Dendritic cell treated with granulocyte-macrophage colony-stimulating factor and Interleukin-4, amounts not matched to agents 40 ng/mL and 50 ng/mL, for 4 days (primary cell): ENCODE data around the gene TMEM233.
"Not testable (repeated sequence)": the region's sequence is repeated elsewhere in the genome, so short reads cannot be mapped to it uniquely, and the experiment has no call there.

Experiments
- H3K27ac Mint-ChIP-seq: one replicate; pipeline ENCODE4 v1.8.0; 2022; ENCODE audit warnings: mild to moderate bottlenecking, mixed read lengths
- H3K27me3 Mint-ChIP-seq: one replicate; pipeline ENCODE4 v1.8.0; 2022; ENCODE audit warnings: mild to moderate bottlenecking, mixed read lengths
- H3K36me3 Mint-ChIP-seq: one replicate; pipeline ENCODE4 v1.8.0; 2022; ENCODE audit warnings: low read depth, mixed read lengths
- H3K4me1 Mint-ChIP-seq: one replicate; pipeline ENCODE4 v1.8.0; 2022; ENCODE audit warnings: low read depth, mixed read lengths
- H3K4me3 Mint-ChIP-seq: one replicate; pipeline ENCODE4 v1.8.0; 2022; ENCODE audit warnings: mild to moderate bottlenecking, moderate library complexity, mixed read lengths
- H3K9me3 Mint-ChIP-seq: one replicate; pipeline ENCODE4 v1.8.0; 2022; ENCODE audit warnings: mixed read lengths
- intact Hi-C: fragments of 100-400 bp; cut with micrococcal nuclease; formaldehyde crosslinking; loops from one replicate; pipeline ENCODE4 v1.15.0; 2022

The TMEM233 gene

DNA sequence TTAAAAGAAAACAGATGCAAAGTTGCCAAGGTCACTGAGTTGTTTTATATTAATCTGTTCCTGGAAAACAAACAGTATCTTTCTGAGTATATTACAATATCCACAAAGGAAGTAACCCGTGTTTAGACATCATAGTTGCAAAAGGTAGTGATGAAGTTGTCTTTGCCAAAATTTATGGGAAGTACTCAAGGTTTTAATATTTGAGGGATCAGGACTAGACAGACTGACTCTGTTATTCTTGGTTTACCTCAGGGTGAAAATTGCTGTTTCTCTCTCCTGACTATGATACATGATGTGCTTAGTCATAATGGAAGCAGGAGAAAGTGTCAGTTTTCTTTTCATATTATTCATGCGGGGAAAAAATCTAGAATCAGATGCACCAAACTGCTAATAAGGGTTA is 28.3 kb downstream of the TMEM233 start:
- Mint-ChIP-seq H3K27ac (no peak overlapping the region), H3K36me3 (no peaks in the 10 kb centered on the region), H3K27me3 (peaks cover 12% of the 10 kb centered on the region), H3K4me1 (no peaks in the 10 kb centered on the region), H3K9me3 (peaks cover 13% of the 10 kb centered on the region), H3K4me3 (no peak overlapping the region)
- intact Hi-C loops = no loop called here

DNA sequence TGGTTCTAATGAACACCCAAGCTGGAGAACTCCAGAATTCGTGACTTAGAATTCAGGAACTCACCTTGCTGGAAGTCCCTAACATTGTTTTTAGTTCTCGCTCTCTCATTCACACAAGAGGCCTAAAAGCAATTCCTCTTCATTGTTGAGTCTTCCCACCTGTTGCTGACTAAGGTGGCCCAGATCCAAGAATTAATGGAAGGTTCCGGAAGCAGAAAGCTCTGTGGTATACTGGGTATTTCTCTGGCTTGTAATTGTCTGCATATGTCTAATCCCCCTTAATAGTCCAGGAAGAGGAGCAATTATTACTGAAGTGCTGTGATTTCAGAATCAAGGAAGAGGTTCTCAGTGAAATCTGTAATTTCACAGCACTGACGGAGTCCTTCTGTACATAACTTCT is 31.4 kb downstream of the TMEM233 start:
- Mint-ChIP-seq H3K36me3 (no peaks in the 10 kb centered on the region), H3K9me3 (no peaks in the 10 kb centered on the region), H3K4me3 (no peak overlapping the region), H3K27ac (no peak overlapping the region), H3K27me3 (peaks cover 12% of the 10 kb centered on the region), H3K4me1 (no peaks in the 10 kb centered on the region)
- intact Hi-C loops = no loop called here

DNA sequence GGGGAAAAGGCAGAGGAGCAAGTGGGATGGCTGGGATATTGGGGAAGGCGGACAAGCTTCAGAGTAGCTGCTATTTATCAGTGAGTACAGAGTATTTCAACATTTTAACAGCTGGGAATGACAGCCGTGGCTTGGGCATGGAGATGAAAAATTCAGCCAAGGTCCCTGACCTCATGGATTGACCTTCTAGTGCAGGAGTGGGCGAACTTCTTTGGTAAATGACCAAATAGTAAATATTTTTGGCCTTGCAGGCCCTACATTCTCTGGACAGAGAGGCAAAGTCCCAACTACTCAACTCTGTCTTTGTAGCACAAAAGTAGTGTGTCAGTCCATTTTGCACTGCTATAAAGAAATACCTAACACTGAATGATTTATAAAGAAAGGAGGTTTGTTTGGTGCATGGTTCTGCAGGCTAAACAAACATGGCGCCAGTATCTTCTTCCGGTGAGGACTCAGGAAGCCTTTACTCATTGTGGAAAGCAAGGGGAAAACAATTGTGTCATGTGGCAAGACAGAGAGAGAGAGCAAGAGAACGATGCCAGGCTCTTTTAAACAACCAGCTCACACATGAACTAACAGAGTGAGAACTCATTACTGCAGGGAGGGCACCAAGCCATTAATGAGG is 33.6 kb downstream of the TMEM233 start:
- Mint-ChIP-seq H3K36me3 (no peaks in the 10 kb centered on the region), H3K4me1 (no peaks in the 10 kb centered on the region), H3K9me3 (no peaks in the 10 kb centered on the region), H3K27me3 (peaks cover 12% of the 10 kb centered on the region), H3K27ac (no peak overlapping the region), H3K4me3 (no peak overlapping the region)
- intact Hi-C loops = no loop called here

DNA sequence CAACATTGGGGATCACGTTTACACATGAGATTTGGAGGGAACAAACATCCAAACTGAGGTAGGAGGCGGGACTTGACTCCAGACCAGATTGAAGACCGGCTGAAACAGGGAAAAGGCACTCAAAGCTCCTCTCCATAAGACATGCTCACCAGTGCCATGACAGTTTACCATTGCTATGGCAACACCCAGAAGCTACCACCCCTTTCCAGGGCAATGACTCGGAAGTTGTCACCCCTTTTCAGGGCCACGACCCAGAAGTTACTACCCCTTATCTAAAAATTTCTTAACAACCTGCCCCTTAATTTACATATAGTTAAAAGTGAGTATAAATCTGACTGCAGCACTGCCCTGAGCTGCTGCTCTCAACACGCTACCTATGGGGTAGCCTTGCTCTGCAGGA is 34.1 kb downstream of the TMEM233 start:
- H3K27me3 Mint-ChIP-seq = peaks cover 7% of the 10 kb centered on the region
- H3K36me3 Mint-ChIP-seq = no peaks in the 10 kb centered on the region
- no peak overlapping the region for H3K4me3 Mint-ChIP-seq
- intact Hi-C loops = no loop called here
- no peaks in the 10 kb centered on the region for H3K9me3 Mint-ChIP-seq
- no peak overlapping the region for H3K27ac Mint-ChIP-seq
- H3K4me1 Mint-ChIP-seq = no peaks in the 10 kb centered on the region

DNA sequence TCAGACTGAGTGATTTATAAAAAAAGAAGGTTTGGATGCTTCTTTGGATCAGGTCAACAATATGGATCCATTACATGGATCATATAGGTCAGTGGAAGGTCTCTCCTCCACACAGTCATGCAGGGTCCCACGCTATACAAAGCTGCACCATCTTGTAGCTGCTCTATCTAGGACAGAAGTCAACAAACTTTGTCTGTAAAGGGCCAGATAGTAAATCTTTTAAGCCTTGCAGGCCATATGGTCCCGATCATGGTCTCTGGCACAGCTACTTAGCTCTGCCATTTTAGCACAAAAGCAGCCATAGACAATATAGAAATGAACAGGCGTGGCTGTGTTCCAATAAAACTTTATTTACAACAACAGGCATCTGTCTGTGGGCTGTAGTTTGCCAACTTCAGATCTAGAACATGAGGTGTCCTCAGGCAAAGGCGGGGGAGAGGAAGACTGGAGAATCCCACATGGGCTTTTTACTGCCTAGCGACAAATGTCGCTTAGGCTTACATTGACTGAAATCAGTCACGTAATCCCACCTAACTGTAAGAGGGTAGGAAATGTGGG is 36.7 kb downstream of the TMEM233 start:
- Mint-ChIP-seq H3K27me3 (peaks cover 5% of the 10 kb centered on the region), H3K27ac (no peak overlapping the region), H3K4me1 (no peaks in the 10 kb centered on the region), H3K4me3 (no peak overlapping the region), H3K9me3 (no peaks in the 10 kb centered on the region), H3K36me3 (no peaks in the 10 kb centered on the region)
- intact Hi-C loops = no loop called here

DNA sequence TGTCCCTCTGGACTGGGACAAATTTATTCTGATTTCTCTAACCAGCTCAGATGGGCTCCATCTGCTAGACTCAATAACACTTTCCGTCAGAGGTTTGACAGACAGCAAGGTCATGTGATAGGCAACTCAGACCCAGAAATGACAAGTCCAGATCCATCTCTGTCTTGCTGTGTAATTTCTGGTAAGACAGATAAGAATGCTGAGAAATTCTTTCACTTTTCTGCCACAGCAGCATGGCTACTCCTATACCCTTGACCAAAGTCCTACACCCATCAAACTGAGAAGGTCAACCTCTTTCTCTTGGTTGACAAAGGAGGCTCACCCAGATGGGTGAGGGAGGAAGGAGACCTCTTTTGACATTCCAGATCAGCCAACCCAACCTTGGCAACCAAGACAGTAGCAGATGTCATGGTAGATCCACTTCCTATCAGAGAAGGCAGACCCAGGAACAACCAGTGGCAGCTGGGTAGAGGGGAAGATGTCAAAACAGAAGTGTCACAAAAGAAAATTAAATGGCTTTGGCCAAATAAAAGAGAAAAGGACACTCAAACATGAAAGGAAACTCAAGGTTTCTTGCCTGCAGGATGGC is 37.5 kb downstream of the TMEM233 start:
- Mint-ChIP-seq H3K4me3 (no peak overlapping the region), H3K9me3 (no peaks in the 10 kb centered on the region), H3K27ac (no peak overlapping the region), H3K27me3 (peaks cover 6% of the 10 kb centered on the region), H3K4me1 (no peaks in the 10 kb centered on the region), H3K36me3 (no peaks in the 10 kb centered on the region)
- intact Hi-C loops = no loop called here

DNA sequence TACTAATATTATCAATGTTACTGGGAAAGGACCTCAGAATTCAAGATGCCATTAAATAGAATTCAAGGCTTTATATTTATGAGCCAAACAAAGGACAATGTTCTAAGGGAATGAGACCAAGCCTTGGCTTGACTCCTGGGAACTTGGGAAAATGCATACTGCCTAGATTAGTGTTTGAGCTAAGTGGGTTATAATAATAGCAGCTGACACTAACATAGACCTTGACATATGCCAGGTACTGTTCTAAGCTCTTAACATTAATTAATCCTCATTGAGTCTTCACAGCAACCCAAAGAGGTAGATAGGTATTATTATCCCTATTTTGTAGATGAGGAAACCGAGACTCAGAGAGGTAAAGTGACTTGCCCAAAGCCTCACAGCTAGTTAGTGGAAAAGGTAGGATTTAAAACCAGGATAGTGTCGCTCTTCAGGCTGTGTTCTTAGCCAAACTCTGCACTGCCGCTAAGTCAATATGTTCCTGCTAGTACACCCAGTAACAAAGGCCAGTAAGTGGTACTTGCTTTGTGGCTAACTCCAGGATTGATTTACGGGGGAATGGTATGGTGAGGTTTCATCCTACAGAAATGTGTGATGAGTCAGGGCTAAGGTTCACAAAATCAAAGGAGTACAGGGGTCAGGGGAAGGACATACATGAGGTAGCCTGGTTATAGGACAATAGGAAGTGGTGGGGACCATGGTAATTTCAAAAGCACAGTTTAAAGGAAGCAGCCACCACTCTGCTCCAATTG is 38.5 kb downstream of the TMEM233 start:
- no peaks in the 10 kb centered on the region for H3K9me3 Mint-ChIP-seq
- no peaks in the 10 kb centered on the region for H3K4me1 Mint-ChIP-seq
- peaks cover 5% of the 10 kb centered on the region for H3K27me3 Mint-ChIP-seq
- intact Hi-C loops = no loop called here
- no peak overlapping the region for H3K4me3 Mint-ChIP-seq
- no peaks in the 10 kb centered on the region for H3K36me3 Mint-ChIP-seq
- H3K27ac Mint-ChIP-seq = no peak overlapping the region

DNA sequence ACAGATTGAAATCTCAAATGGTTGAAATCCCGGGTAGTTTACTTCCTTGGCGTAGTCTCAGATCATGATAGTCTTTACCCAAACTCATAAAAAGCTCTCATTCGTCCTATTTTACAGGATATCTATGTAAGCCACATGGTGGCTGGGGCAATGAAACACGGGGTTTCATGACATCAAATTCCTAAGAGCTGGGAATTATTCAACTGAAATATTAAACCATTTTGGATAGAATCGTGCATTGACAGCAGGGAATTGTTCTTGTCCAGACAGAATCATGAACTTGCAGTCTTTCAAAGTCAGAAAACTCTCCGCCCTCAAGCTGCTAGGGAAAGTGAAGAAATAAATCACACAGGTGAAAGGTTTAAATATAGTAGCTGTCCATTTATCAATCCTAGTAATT is 41.2 kb downstream of the TMEM233 start:
- no peak overlapping the region for H3K27ac Mint-ChIP-seq
- intact Hi-C loops = no loop called here
- no peaks in the 10 kb centered on the region for H3K36me3 Mint-ChIP-seq
- no peaks in the 10 kb centered on the region for H3K4me1 Mint-ChIP-seq
- H3K27me3 Mint-ChIP-seq = peaks cover 7% of the 10 kb centered on the region
- no peaks in the 10 kb centered on the region for H3K9me3 Mint-ChIP-seq
- no peak overlapping the region for H3K4me3 Mint-ChIP-seq

DNA sequence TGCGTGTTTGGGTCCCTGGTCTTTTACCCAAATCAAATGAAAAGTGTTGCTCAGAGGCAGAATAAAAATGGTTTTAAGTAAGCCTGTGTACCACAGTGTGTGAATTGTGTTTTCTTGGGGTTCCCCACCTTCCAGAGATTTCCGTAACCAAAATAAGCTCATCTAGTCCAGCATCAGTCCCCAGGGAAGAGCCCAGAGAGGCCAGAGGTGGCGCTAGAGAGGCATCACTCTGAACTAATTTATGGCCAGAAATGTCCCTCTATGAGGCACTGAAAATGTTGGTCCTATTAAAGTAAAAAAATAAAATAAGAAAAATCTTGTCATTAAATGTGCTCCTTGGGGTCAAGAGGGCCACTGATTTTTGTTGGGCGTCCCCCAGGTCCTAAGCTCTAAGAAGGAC is 49.4 kb downstream of the TMEM233 start:
- Mint-ChIP-seq H3K4me1 (peaks cover 4% of the 10 kb centered on the region), H3K9me3 (peaks cover 8% of the 10 kb centered on the region), H3K27ac (no peak overlapping the region), H3K4me3 (no peak overlapping the region), H3K36me3 (no peaks in the 10 kb centered on the region), H3K27me3 (peaks cover 5% of the 10 kb centered on the region)
- intact Hi-C loops = no loop called here

DNA sequence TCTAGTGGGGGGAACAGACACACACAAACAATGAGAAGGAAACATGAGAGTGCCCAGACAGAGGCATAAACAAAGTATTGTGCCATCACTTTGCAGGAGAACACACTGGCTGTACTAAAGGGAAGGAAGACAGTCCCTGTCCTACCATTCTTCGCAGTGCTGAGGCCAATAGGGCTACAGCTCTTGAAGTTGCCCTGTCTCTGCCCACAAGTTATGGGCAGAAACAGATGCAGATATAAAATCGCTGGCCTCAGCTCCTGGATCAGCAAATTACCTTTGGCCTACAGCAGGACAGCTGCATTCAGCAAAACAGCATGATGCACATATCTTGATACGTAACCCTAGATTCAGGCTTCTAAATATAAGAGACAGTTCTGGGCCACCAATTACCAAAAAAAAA is 51.4 kb downstream of the TMEM233 start:
- H3K27me3 Mint-ChIP-seq = peaks cover 3% of the 10 kb centered on the region
- H3K9me3 Mint-ChIP-seq = peaks cover 8% of the 10 kb centered on the region
- H3K4me3 Mint-ChIP-seq = no peak overlapping the region
- intact Hi-C loops = loop anchor here (5.0 kb wide), 1 partner anchor 203 kb away; no protein-coding TSS in a partner anchor
- H3K36me3 Mint-ChIP-seq = no peaks in the 10 kb centered on the region
- no peak overlapping the region for H3K27ac Mint-ChIP-seq
- H3K4me1 Mint-ChIP-seq = peaks cover 8% of the 10 kb centered on the region

DNA sequence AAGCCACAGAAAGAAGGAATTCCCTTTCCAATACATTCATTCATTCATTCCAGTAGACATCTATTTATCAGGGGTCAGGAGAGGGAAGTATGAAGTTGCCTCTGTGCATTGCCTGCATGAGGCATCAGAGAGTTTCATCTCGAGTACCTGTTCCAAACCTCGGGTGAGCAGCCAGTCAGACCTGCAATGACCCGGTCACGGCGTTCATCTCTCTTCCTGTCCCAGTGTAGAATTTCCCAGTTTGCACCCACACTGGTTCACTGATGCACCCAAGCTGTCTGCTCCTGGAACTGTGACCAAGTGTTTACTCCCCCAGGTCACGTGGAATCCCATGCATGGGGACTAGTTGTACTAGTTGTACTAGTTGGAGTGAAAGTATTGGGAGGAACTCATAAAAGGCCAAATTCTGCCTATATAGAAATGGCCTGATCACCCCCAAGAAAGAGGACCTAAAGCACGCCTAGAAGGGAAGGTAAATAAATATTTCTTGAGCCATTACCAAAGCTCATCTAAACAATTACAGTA is 52.0 kb downstream of the TMEM233 start:
- Mint-ChIP-seq H3K4me1 (peaks cover 8% of the 10 kb centered on the region), H3K4me3 (no peak overlapping the region), H3K9me3 (peaks cover 8% of the 10 kb centered on the region), H3K36me3 (no peaks in the 10 kb centered on the region), H3K27ac (no peak overlapping the region), H3K27me3 (peaks cover 3% of the 10 kb centered on the region)
- intact Hi-C loops = loop anchor here (5.0 kb wide), 1 partner anchor 203 kb away; no protein-coding TSS in a partner anchor

DNA sequence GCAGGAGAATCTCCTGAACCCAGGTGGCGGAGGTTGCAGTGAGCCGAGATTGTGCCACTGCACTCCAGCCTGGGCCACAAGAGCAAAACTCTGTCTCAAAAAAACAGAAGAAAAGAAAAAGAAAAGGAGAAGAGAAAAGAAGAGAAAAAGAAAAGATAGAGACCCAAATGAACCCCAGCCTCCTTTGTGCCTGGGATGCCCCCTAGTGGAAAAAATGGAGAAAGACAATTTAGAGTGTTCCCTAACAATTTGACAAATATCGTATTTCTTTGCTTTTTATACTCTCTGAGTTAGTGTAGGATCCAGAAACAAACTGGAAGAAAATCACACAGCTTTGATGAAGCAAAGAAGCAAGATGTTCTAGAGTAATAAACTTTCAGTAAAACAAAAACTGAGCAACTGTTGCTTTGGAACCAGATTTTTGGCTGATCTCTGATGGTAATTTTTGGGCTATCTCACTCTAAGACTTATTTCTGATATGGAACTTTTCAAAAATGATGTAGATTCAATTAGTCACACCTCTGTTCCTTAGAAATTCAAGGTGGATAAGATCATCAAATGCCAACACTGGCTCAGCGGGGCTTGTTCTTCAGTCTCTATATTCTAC is 55.7 kb downstream of the TMEM233 start:
- intact Hi-C loops = loop anchor here (5.0 kb wide), 1 partner anchor 207 kb away; no protein-coding TSS in a partner anchor
- H3K36me3 Mint-ChIP-seq = no peaks in the 10 kb centered on the region
- H3K9me3 Mint-ChIP-seq = peaks cover 17% of the 10 kb centered on the region
- H3K27me3 Mint-ChIP-seq = peaks cover 5% of the 10 kb centered on the region
- no peak overlapping the region for H3K27ac Mint-ChIP-seq
- H3K4me1 Mint-ChIP-seq = peaks cover 8% of the 10 kb centered on the region
- H3K4me3 Mint-ChIP-seq = no peak overlapping the region

DNA sequence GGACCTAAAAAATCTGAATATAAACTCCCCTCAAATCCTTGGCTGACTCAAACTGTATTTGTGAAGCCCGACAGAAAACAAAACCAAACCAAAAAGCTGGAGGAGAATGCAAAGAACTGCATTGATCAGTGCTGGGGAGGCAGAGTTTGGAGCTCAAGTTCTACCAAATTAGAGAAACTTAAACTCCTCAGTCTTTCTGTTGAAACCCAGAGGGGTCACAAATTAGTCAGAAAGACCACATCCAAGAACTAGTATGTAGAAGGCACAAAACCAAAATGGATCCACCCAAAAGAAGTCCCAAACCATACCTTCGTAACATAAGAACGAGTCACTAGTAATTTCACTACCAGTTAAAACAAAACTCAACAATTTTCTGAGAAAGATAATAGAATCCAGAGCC is 59.1 kb downstream of the TMEM233 start:
- H3K9me3 Mint-ChIP-seq = peaks cover 8% of the 10 kb centered on the region
- intact Hi-C loops = no loop called here
- peaks cover 7% of the 10 kb centered on the region for H3K4me1 Mint-ChIP-seq
- H3K36me3 Mint-ChIP-seq = no peaks in the 10 kb centered on the region
- no peak overlapping the region for H3K27ac Mint-ChIP-seq
- peaks cover 4% of the 10 kb centered on the region for H3K27me3 Mint-ChIP-seq
- H3K4me3 Mint-ChIP-seq = no peak overlapping the region

DNA sequence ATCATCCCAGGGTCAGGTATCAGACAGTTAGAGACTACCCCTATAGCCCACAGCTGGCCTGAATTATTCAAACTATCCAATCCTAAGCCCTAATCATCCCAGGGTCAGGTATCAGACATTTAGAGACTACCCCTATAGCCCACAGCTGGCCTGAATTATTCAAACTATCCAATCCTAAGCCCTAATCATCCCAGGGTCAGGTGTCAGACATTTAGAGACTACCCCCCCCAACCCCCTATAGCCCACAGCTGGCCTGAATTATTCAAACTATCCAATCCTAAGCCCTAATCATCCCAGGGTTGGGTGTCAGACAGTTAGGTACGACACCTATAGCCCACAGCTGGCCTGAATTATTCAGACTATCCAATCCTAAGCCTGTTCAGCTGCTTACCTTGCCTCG is 63.4 kb downstream of the TMEM233 start:
- H3K36me3 Mint-ChIP-seq, H3K9me3 Mint-ChIP-seq, H3K27me3 Mint-ChIP-seq, H3K4me1 Mint-ChIP-seq, H3K4me3 Mint-ChIP-seq, intact Hi-C loops, H3K27ac Mint-ChIP-seq: not testable (repeated sequence)
